ENCODE data around the gene PPFIBP1.
A peak's percentile ranks its signal among the peaks of the same experiment; 100 is the strongest.
"Not testable (repeated sequence)": the region's sequence is repeated elsewhere in the genome, so short reads cannot be mapped to it uniquely, and the experiment has no call there.

The PPFIBP1 gene

DNA sequence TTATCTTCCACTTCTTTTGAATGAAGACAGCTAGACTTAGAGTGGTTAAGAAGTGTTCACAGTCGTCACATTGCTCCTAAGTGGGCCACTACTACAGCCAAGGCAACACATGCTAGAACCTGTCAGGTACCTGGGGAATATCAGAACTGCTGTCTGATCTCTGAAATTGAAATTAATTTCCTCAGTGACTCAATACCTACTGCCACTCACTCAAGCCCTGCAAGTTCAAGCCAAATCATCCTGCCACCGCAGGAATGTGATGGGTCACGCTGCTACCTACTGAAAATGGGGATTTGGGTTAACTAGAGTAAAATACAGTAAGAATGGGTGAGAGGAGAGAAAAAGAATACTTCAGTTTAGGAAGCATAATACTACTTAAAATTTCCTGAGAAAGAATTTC, 67.7 kb downstream of the PPFIBP1 start:
- DNase-seq (ENCODE audit: low read depth in 2 of 2), result not testable (repeated sequence)

DNA sequence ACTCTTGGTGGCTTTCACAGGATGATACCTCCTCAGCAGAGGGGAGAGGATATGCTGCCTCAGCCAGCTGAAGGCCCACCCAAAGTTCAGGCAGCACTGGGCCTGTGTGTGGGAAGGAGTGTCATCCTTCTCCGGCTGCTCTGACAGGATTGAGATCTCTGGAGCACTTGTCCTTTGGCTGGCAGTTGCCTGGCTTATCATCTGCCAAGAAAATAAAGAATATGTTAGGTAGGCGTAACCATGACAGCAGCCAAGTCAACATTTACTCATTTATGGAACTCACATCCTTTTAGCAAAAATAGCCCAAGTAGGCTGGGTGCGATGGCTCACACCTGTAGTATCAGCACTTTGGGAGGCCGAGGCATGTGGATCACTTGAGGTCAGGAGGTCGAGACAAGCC, 68.5 kb downstream of the PPFIBP1 start:
- DNase-seq (ENCODE audit: low read depth in 2 of 2), result no peak

DNA sequence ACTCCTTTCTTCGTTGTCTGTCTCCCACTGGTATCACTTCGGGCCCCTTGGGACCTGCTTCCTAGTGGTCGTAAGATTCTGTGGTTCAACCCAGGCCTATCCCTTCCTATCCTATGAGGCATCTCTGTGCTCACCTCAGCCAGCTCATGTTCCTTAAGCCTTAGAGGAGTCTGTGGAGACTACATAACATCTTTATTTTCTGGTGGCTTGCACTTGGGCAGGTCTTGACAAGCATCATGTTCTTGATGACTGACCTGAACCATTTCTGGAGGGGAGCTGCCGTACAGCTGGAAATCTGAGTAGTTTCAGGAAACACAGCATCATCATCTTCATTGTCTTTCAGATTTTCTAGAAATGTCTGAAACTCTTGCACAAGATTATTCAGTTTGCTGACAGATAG, 69.3 kb downstream of the PPFIBP1 start:
- DNase-seq (ENCODE audit: low read depth in 2 of 2), result no peak

DNA sequence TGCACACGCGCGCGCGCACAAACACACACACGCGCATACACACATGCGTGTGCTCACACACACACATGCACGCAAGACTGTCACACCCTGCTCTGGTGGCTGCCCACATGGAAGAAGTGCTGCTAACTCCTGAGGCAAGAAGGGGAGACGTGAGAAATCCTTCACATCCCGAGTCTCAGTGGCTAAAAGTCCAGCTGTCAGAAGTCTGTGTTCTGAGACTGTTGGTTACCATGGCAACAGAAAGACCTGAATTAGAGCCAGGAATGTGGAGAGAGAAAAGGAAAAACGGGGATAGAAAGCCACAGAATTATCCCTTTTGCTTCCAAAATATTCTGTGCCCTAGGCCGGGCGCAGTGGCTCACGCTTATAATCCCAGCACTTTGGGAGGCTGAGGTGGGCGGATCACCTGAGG, 71.2 kb downstream of the PPFIBP1 start:
- peak; percentile 75 to 78 for DNase-seq (ENCODE audit: low read depth in 2 of 2)

DNA sequence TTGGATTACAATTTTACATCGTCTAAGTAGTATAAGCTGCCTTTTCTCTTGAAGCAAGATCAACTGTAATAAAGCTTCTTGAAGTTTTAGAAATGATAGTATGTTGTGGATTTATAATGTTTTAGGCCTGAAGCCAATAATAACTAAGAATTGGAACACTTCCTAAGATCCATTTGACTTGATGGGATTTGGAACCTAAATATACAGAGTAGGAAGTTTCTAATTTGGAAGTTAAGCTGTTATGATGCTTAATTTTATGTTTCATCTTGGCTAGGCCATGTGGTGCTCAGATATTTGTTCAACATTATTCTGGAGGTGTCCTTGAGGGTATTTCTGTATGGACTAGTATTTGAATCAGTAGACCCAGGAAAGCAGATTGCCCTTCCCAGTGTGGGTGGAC, 74.9 kb downstream of the PPFIBP1 start:
- not testable (repeated sequence) for DNase-seq (ENCODE audit: low read depth in 2 of 2)

DNA sequence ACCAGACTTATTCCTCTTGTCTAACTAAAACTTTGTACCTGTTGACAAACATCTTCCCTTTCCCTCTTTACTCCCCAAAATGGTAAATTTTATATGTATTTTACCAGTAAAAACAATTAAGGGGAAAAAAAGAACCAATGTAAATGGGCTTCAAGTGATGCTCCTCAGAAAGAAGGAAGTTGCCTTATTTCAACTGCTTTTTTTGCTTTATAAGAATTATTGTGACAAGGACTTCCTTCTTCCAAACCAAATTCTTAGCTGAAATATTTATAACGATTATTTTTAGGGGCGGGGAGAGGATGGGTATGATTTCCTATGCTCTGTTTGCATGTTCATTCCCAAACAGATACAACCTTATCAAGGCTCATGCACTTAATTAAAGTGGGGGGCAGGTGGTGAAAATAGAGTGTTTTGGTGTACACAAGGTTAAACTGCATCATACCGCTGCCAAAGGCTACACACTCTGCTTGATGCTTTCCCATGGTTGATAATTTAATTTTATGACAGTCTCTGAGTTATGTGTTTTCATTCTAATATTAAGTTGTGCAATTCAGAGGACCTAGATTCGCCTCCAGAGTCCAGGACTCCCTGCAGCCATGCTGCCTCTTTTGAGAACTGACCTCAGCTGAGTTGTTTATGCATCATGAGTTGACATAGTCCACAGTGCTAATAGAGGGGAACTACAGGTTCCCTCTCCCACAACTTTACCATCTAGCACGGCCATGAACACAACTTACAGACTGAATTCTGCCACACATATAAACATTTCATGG, 77.2 kb downstream of the PPFIBP1 start:
- DNase-seq (ENCODE audit: low read depth in 2 of 2), result not testable (repeated sequence)

DNA sequence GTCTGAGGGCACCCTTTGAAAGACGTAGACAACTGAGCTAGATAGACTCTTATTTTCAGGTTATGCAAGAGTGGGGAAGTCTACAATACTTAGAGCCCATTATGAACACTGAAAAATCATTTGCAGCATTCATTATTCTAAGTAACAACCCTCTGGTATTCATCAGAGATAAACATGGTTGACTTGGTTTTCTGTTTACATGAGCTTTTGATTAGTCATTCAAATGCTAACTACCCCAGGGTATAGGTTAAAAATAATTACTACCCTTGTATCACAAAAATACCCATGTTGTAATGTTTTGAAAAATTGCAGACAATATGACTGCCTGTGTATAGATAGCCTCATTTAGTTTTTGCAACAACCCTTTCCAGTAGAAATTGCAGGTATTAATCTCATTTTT, 78.5 kb downstream of the PPFIBP1 start:
- DNase-seq (ENCODE audit: low read depth in 2 of 2), result no peak

DNA sequence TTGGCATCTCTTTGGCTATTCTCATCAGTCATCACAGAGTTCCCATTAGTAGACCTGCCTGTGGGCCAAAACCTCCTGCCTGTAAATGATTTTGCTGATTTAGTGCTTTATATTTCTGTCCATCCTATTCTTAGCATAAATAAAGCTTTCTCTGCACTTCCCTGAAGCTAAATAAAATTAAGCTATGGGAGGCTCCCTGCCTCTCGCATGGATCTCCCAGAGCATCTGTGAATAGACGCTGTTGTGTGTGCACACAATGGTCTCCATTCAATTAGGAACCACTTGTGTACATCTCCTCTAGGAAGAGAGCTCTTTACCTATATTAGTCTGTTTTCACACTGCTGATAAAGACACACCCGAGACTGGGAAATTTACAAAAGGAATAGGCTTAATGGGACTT, 80.4 kb downstream of the PPFIBP1 start:
- DNase-seq (ENCODE audit: low read depth in 2 of 2), result no peak

DNA sequence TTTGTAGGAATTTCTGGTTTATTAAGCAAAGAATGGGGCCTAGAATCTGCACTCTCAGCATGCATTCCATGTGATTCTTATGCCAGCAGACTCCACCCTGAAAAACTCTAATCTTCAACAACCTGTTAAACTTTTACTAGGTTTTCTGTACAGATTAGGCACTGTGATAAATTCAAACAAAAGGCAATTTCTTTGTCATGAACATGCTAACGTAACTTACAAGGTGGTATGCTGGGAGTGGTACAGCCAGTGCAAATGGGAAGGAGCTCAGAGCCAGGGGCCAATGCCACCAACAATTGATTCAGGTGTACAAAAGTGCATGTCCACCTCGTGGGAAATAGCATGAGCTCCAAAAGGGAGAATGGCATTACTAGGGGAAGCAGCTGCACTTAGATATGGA, 83.0 kb downstream of the PPFIBP1 start:
- DNase-seq (ENCODE audit: low read depth in 2 of 2), result no peak

DNA sequence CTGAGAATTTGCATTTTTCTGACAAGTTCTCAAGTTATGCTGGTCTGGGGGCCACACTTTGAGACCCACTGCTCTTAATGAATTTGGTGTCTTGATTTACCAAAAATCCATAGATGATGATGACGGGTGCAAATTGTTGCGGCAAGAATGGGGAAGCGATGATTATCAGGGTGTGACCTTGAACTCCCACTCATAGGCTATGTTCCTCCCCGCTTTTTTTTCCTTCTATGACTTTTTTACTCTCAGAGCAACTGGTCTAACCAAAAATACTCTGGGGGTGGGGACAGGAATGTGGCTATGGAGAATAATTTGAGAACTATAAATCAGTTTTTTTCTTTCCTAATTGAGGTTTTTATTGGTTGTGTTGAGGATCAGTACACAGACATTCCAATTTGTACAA, 83.6 kb downstream of the PPFIBP1 start:
- DNase-seq (ENCODE audit: low read depth in 2 of 2), result no peak

DNA sequence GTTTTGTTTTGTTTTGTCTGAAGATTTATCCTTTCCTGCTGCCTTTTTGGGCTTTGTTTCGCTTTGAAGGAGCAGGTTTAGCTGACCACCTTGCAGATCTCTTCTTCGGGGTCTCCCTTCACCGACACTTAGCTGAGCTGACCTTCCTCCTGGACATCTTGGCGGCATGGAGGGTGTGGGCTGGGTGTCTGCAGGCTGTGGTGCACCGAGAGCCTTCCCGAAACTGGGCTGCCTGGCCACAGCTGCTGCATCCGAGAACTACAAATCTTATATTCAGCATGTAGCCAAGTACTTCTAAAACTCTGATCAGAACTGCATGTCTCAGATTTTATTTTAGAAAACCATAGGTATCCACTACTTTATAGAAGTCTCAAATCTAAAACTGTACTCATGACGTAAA, 84.9 kb downstream of the PPFIBP1 start:
- DNase-seq (ENCODE audit: low read depth in 2 of 2), result no peak

DNA sequence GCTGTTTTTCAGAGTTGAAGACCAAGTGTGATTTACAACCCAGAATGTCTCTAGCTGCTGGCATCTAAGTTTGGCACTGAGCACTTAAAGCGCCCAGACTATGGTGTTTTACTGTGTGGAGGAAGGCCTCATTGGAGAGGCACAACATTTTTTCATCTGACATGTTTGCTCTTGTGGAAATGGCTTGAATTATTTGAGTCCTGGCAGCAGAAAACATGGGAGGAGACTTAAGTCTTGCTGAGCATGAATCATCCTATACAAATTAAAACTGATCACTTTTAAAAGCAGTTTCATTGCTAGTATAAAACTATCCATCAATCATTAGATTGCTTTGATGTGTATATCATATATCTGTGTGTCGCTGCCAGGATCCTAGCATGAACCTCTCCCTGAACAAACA, 86.4 kb downstream of the PPFIBP1 start:
- DNase-seq (ENCODE audit: low read depth in 2 of 2), result no peak

DNA sequence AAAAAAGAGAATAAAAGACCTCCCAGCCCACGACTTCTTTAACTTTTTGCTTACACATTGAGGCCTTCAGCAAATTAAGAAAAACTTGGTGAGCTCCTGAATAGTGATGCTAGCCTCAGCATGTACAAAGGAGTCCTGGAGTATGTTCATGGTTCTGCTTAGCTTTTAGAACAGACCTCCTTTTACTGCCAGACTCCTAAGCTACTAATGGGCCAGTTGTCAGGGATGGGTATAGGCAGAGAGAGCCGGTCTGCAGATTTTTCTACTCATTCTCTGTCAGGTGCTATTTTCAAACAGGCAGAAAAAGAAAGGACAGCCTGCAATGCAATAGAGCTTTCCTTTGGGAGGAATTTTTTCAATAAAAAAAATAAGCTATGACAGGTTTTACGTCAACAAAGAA, 90.4 kb downstream of the PPFIBP1 start:
- no peak for DNase-seq (ENCODE audit: low read depth in 2 of 2)

DNA sequence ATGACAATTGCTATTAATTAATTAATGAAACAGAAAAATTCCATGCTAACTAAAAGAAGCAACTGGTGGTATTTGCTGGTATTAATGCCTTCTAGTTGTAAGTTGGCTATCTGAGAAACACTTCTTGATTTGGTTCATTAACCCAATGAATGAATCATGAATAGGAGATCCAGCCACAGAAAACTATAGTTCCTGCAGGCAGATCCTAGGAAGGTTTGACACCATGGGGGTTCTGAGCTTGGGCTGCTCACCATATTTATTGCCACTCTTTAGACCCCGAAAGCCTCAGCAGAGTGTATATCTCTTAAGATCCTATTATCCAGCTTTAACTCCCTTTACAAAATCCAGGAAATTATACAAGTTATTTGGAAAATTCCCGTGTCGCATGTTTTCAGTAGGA, 90.9 kb downstream of the PPFIBP1 start:
- DNase-seq (ENCODE audit: low read depth in 2 of 2), result no peak

DNA sequence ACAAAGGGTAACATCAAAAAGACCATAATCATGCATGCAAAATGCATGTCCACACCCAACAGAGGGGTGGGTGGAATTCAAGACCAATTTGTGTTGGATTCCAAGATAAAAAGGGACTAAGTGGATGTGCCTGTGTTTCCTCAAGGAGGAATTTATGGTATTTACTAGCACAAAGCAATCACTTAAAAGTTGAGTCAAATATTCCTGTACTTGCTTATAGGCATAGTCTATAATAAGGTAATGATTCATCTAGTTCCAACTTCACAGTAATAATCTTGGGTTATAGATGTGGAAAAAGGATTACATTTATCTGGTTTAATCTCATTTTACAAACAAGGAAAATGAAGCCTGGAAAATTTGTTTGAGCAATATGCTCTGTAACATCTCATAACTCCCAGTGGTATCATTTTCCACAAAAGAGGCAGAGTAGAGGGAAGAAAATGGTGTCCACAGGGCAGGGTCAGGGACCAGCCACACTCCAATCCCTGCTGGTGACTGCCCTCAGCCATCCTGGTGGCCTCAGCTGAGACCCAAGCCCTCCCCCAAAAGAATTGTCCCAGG, 91.4 kb downstream of the PPFIBP1 start:
- DNase-seq (ENCODE audit: low read depth in 2 of 2), result no peak

DNA sequence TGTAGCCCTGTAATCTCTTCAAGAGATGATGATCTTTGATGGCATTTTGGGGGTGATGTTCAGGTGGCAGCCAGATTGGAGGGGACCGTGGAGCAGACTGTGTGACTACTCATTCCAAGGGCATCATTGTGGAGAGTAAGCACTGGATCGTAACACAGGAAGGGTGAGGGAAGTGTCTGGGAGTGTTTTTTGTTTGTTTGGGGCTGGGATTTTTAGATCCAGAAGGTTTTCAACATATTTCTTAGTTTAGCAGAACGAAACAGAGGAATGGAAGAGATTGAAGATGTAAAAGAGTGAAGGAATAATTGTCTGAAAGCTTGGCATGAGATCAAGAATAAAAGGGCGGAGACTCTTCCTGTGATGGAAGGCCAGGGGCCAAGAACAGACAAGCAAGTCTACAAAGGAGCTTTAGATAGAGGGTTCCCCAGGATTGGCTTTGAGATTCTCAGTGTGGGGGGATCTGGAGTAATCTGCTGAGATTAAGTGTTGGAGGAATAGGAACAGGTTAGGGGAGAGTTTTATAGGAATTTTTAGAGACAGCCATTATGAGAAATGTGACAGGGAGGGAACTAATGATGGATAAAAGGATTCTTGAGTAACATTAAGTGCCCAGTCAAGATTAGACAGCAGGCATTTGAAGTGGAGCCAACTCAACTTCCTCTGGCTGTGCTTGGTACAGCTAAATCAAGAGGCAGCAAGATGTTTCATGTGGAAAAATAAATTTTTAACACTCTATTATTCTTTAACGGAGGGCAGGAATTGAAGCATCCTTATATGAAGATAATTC, 92.5 kb downstream of the PPFIBP1 start:
- DNase-seq (ENCODE audit: low read depth in 2 of 2), result no peak

DNA sequence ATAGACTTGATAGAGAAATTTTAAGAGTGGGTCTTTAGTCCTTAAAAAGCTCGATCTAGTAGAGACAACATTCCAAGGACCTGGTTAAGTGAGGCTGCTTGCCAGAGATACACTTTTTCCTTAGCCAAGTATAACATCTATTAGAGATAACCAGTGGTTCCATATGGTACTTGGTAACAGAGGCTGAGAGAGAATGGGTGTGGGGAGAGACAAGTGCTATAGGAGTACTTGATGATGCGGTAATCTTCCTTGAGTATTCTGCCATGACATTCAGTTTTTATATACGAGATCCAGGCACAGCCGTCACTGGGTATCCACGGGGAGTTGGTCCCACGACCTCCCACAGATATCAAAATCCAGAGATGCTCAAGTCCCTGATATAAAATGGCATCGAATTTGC, 94.8 kb downstream of the PPFIBP1 start:
- no peak for DNase-seq (ENCODE audit: low read depth in 2 of 2)

DNA sequence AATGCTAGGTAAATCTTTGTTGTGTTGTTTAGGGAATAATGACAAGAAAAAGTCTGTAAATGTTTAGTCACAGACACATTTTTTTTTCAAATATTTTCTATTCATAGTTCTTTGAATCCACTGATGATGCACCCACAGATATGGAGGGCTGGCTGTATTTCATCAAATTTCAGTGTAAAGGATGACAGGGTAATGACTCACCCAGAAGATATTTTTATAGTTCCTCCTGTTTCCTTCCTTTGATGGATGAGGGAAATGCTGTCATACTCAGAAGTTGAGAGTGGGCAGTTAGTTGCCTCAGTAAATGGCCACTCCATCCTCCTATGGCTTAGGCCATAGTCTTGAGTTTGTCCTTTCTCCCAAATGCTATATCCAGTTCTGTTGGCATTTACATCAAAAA, 95.3 kb downstream of the PPFIBP1 start:
- peak; percentile 74 to 76 for DNase-seq (ENCODE audit: low read depth in 2 of 2)

DNA sequence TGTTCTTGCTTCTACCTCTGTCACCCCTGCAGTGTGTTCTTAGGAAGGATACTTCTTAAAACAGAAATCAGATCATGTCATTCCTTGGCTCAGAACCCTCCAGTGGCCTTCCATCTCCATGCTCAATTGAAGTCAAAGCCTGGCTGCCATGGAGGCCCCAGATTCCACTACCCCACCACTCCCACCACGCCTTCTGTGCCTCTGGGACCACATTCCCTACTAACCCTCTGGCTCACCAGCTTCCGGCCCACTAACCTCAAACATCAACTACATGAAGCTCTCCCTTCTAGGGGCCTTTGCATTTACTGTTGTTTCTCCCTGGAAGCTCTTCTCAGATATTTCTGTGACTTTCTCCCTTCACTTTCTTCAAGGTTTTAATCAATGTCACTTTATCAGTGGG, 96.1 kb downstream of the PPFIBP1 start:
- no peak for DNase-seq (ENCODE audit: low read depth in 2 of 2)

DNA sequence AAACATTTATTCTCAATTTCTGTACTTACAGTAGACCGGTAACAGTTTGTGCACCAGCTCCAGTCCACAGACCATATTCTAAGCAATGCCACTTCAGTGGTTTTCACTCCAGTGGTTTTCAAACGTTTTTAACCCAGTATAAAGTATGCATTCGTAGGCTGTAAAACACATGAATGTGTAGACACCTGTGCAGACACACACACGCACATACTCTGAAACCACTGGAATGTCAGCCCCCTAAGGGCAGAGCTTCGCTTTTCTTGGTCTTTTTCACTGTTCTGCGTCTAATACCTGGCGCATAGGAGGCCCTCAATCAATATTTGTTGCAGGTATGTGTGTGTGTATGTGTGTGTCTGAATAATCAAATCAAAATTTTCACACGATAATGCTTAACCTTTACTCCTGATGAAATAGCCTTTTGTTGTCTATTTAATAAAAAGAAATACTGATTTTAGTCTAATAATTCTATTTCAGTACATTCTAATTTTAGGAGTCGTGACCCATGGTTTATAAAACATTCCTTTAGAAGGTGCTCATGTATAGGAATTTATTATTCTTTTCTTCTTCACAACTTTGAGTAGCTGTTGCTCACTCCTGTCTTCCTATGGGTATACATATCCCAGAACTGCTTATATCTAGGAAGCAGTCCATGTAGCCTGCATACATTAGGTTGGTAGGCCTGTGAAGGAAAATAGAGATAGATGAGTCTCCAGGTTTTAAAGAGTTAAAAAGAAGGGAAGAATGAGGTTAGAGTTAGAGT, 98.6 kb downstream of the PPFIBP1 start:
- DNase-seq (ENCODE audit: low read depth in 2 of 2), result no peak

DNA sequence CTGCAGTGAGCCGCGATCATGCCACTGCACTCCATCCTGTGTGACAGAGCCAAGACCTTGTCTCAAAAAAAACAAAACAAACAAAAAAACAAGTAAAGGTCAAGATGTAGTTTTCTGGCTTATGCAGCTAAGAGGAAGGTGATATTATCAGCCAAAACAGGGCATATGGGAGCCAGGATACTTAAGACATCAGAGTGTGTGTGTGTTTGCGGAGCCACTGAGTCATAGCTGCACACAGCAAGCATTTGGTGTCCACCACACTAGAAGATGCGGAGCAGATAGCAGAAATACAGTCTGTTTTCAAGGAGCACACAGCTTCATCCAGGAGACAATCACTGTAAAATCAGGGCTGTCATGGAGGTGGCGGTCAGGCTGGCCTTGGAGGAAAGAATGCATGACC, 99.6 kb downstream of the PPFIBP1 start:
- DNase-seq (ENCODE audit: low read depth in 2 of 2), result no peak

DNA sequence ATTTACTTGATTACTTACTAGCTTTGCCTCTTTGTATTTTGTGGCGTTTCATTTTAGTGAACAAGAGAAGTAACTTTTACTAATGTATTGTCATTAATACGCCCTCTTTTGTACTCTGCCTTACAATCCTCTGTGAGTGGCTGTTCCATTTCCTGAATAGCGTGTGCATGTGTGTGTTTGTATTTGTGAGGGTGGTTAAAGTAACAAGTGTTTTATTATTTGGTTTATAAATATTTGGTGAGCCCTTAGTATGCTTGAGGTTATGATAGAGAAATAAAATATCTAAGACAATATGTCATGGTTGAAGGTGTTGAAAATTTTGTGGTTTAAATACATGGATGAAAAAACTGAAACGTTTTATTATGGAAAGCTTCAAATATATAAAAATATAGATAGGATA, 100.6 kb downstream of the PPFIBP1 start:
- DNase-seq (ENCODE audit: low read depth in 2 of 2), result no peak
